ENCODE measurements around the gene FAM163B. TPM values are rescaled to one million over a fixed set of nuclear protein-coding genes. Genes with fewer than 3 reads are reported as not detected.
A peak's percentile ranks its signal among the peaks of the same experiment; 100 is the strongest.

FAM163B gene
- total and polyA plus RNA-seq, 2 of the 8 experiments (the other 6 are each of a cell fraction or from before 2014, with no cell fraction given) = 0.63 to 1.0 TPM

- H3K27me3 ChIP-seq (replicated peaks in 1 of 4; ENCODE audit: control insufficient read depth in 3 of 4, extremely low read depth in 1 of 4, insufficient read depth in 3 of 4, low read length in 3 of 4) = peaks cover 0 to 27% (median 20%) of the 10 kb centered on the region in 4 experiments; a peak in 6 of 7 replicates
- H3K36me3 ChIP-seq (ENCODE audit: control insufficient read depth in 2 of 4, insufficient read depth in 4 of 4, low read length in 3 of 4) = no peaks in the 10 kb centered on the region
- peak overlapping the region; percentile 88; the same call in 1 of the 2 replicates for H2BK15ac ChIP-seq (ENCODE audit: low read length)
- H3K56ac ChIP-seq (replicated peaks; ENCODE audit: insufficient read length, low read depth, low read length) = no peak overlapping the region
- H3K4me2 ChIP-seq (ENCODE audit: insufficient read depth in 1 of 2, low read depth in 2 of 2, low read length in 2 of 2) = no peak overlapping the region
- H2AK5ac ChIP-seq (ENCODE audit: low read depth, low read length) = no peak overlapping the region
- no peak overlapping the region for H3K4me3 ChIP-seq (ENCODE audit: extremely low read depth in 1 of 4, insufficient read depth in 2 of 4, low read depth in 3 of 4, low read length in 4 of 4)
- H3K18ac ChIP-seq (ENCODE audit: extremely low read depth, low read length) = no peak overlapping the region
- DNase-seq (ENCODE audit: low read depth in 1 of 2, low spot score in 2 of 2) (no peak), FAIRE-seq (no peak)
- ChIA-PET CTCF (ENCODE audit: partially characterized antibody) (interaction anchor here (0.7 to 2.2 kb wide), 4 partner anchors 18 to 190 kb away, joined by 3 to 12 read pairs (median 4); no protein-coding TSS in a partner anchor), POLR2A (ENCODE audit: partially characterized antibody) (interaction anchor here (1.1 to 1.3 kb wide), 2 partner anchors 10 to 22 kb away, joined by 3 to 5 read pairs; no protein-coding TSS in a partner anchor)
- H2BK120ac ChIP-seq (replicated peaks; ENCODE audit: low read depth, low read length) = no peak overlapping the region
- H4K5ac ChIP-seq (ENCODE audit: insufficient read length, low read depth, low read length) = no peak overlapping the region
- H3K4me1 ChIP-seq (replicated peaks in 1 of 4; ENCODE audit: control insufficient read depth in 3 of 4, insufficient read depth in 4 of 4, low read length in 3 of 4) = peaks cover 0 to 47% (median 23%) of the 10 kb centered on the region in 4 experiments; a peak in 6 of 7 replicates
- H3K79me1 ChIP-seq (ENCODE audit: low read depth, low read length) = no peaks in the 10 kb centered on the region
- H3K9ac ChIP-seq (replicated peaks in 1 of 4; ENCODE audit: extremely low read depth in 1 of 4, low read depth in 3 of 4, low read length in 3 of 4) = no peak overlapping the region
- H3K14ac ChIP-seq (ENCODE audit: insufficient read length) = no peak overlapping the region
- 0 out of 2 replicates have a peak overlapping the region, but pooled peaks have one; percentile 34 for H2BK20ac ChIP-seq (ENCODE audit: low read length)
- H4K91ac ChIP-seq (replicated peaks; ENCODE audit: insufficient read length, low read length) = peak overlapping the region; percentile 41
- no peak overlapping the region for H4K8ac ChIP-seq (ENCODE audit: extremely low read depth, insufficient read depth, low read length)
- WGBS, 2 experiments (ENCODE audit: extremely low coverage in 1 of 2, insufficient coverage in 1 of 2, insufficient read length in 1 of 2, insufficient replicate concordance in 2 of 2, low coverage in 1 of 2, low lambda C conversion rate in 2 of 2, missing lambda C conversion rate in 1 of 2) = 82% methylated on average over 9 of the region's 11 CpGs; no CpG with 5 or more reads in 1 of the 2 experiments
- no peak overlapping the region for H3K4ac ChIP-seq (replicated peaks; ENCODE audit: insufficient read length, low read depth, low read length)
- peaks cover 2% of the 10 kb centered on the region; the same call in 1 of the 2 replicates for H3K23me2 ChIP-seq (ENCODE audit: low read depth, low read length)
- H2AFZ ChIP-seq (ENCODE audit: low read length) = no peak overlapping the region
- H3K23ac ChIP-seq (ENCODE audit: insufficient read length) = no peak overlapping the region
- no peaks in the 10 kb centered on the region for H4K20me1 ChIP-seq (replicated peaks in 1 of 2; ENCODE audit: control insufficient read depth in 1 of 2, insufficient read depth in 2 of 2, low read length in 2 of 2)
- peak overlapping the region; percentile 92; the same call in 1 of the 2 replicates for H2BK12ac ChIP-seq (ENCODE audit: low read depth, low read length)
- H3K9me3 ChIP-seq (ENCODE audit: insufficient read depth in 2 of 2, low read depth in 1 of 2, low read length in 1 of 2) = no peaks in the 10 kb centered on the region
- H3K27ac ChIP-seq (ENCODE audit: low read depth, low read length) = no peak overlapping the region
- H3K79me2 ChIP-seq (ENCODE audit: control insufficient read depth in 1 of 2, insufficient read depth in 2 of 2, low read length in 2 of 2) = no peaks in the 10 kb centered on the region
- no peak overlapping the region for H2BK5ac ChIP-seq (ENCODE audit: low read depth, low read length)
- TF ChIP-seq SRF (IDR thresholded peaks at IDR 0.05; ENCODE audit: low read depth, low read length) = no peak
- no peak for TF ChIP-seq SP1 (IDR thresholded peaks at IDR 0.05; ENCODE audit: low read depth, low read length)
- TF ChIP-seq USF2 (IDR thresholded peaks at IDR 0.05; ENCODE audit: low read length) = no peak
- no peak for TF ChIP-seq RAD21 (IDR thresholded peaks at IDR 0.05 in 1 of 2, conservative IDR thresholded peaks at IDR 0.05 in 1 of 2; ENCODE audit: low read depth in 2 of 2, low read length in 2 of 2)
- TF ChIP-seq HDAC6 (IDR thresholded peaks at IDR 0.05; ENCODE audit: low read depth, low read length) = no peak
- no peak for TF ChIP-seq KDM1A (IDR thresholded peaks at IDR 0.05; ENCODE audit: borderline replicate concordance, low read length)
- no peak for TF ChIP-seq TAF1 (IDR thresholded peaks at IDR 0.05; ENCODE audit: low read depth, low read length)
- no peak for TF ChIP-seq SP4 (IDR thresholded peaks at IDR 0.05; ENCODE audit: low read length)
- TF ChIP-seq SIX5 (IDR thresholded peaks at IDR 0.05; ENCODE audit: low read depth, low read length) = no peak
- TF ChIP-seq KDM4A (IDR thresholded peaks at IDR 0.05; ENCODE audit: low read depth, low read length, severe bottlenecking) = no peak
- no peak for TF ChIP-seq POLR2A (IDR thresholded peaks at IDR 0.05; ENCODE audit: control extremely low read depth in 1 of 2, low read depth in 2 of 2, low read length in 2 of 2)
- no peak for TF ChIP-seq POU5F1 (IDR thresholded peaks at IDR 0.05; ENCODE audit: low read depth, low read length)
- no peak for TF ChIP-seq MAX (IDR thresholded peaks at IDR 0.05)
These were observed 73.1 kb downstream of the FAM163B start for GRCh38 chr9:133536080-133536479.

Data from H1 (cell line).